IMR-90 (cell line): ENCODE data around the gene BCAT1. TPM values are rescaled to one million over a fixed set of nuclear protein-coding genes. Genes with fewer than 3 reads are reported as not detected.

Source experiments
- ATAC-seq: fragments of 200-7000 bp; cut with Tn5 transposase; 2 replicates; pipeline ENCODE4 v1.9.1; 2020; ENCODE audit warnings: low read depth, mild to moderate bottlenecking, moderate library complexity
- BruUV-seq: library from RNA; stranded (reverse); fragments of 400-500 nt; replicated peaks from 2 replicates; lab custom pipeline; 2021; lab: Mats Ljungman, UMichigan
- CTCF ChIA-PET: fragments of 300-600 bp; formaldehyde crosslinking; extraction: SDS; loops from one replicate; lab custom pipeline; 2021; ENCODE audit warnings: antibody characterized with exemption; lab: Yijun Ruan, JAX
- POLR2A ChIA-PET: fragments of 300-600 bp; sonication (Branson Sonifier 250); formaldehyde crosslinking; loops from one replicate; lab custom pipeline; 2022; ENCODE audit warnings: antibody characterized with exemption; ENCODE audit not compliant: unreplicated experiment; lab: Charles Lee
- DNase-seq: peaks from one replicate; pipeline ENCODE4 v3.0.0; 2013
- H2AFZ ChIP-seq: replicated peaks from 2 replicates; pipeline ENCODE3; 2013; ENCODE audit warnings: low read length, mild to moderate bottlenecking; ENCODE audit not compliant: poor library complexity
- H2AK5ac ChIP-seq: 2 replicates; pipeline ENCODE4 v1.6.1; 2013; ENCODE audit warnings: low read depth, low read length, inconsistent platforms
- H2AK9ac ChIP-seq: replicated peaks from 2 replicates; pipeline ENCODE3; 2013; ENCODE audit warnings: mild to moderate bottlenecking, low read depth, low read length, moderate library complexity; ENCODE audit not compliant: poor library complexity
- H2BK120ac ChIP-seq: 2 replicates; pipeline ENCODE4 v1.6.1; 2013; ENCODE audit warnings: low read depth, low read length, inconsistent platforms
- H2BK15ac ChIP-seq: 3 replicates; pipeline ENCODE4 v1.6.1; 2013; ENCODE audit warnings: low read depth, low read length, inconsistent platforms
- H2BK20ac ChIP-seq: 2 replicates; pipeline ENCODE4 v1.6.1; 2013; ENCODE audit warnings: low read depth, mild to moderate bottlenecking, inconsistent platforms, low read length, moderate library complexity
- H2BK5ac ChIP-seq: 2 replicates; pipeline ENCODE4 v1.6.1; 2013; ENCODE audit warnings: mild to moderate bottlenecking, low read depth, low read length, inconsistent platforms; ENCODE audit not compliant: poor library complexity, severe bottlenecking
- H3K14ac ChIP-seq: replicated peaks from 2 replicates; pipeline ENCODE4 v1.6.1; 2013; ENCODE audit warnings: low read depth, low read length, inconsistent platforms
- H3K18ac ChIP-seq: 2 replicates; pipeline ENCODE4 v1.6.1; 2013; ENCODE audit warnings: low read depth, low read length, control low read depth
- H3K23ac ChIP-seq: 2 replicates; pipeline ENCODE4 v1.6.1; 2013; ENCODE audit warnings: low read depth, low read length, inconsistent platforms
- H3K27ac ChIP-seq: 2 replicates; pipeline ENCODE4 v1.5.1; 2013; ENCODE audit warnings: mild to moderate bottlenecking, control low read depth, low read length; ENCODE audit not compliant: insufficient read depth
- H3K27me3 ChIP-seq: 2 replicates; pipeline ENCODE4 v1.6.1; 2013; ENCODE audit warnings: low read length; ENCODE audit not compliant: control insufficient read depth, insufficient read depth
- H3K36me3 ChIP-seq: 2 replicates; pipeline ENCODE4 v1.6.1; 2013; ENCODE audit warnings: low read length, mixed read lengths; ENCODE audit not compliant: control insufficient read depth, insufficient read depth
- H3K4ac ChIP-seq: 2 replicates; pipeline ENCODE4 v1.6.1; 2013; ENCODE audit warnings: low read depth, low read length, inconsistent platforms
- H3K4me1 ChIP-seq: 2 replicates; pipeline ENCODE4 v1.6.1; 2013; ENCODE audit warnings: low read length, mixed read lengths; ENCODE audit not compliant: control insufficient read depth, insufficient read depth
- H3K4me2 ChIP-seq: 2 replicates; pipeline ENCODE4 v1.6.1; 2013; ENCODE audit warnings: low read depth, mild to moderate bottlenecking, control low read depth, low read length, moderate library complexity
- H3K4me3 ChIP-seq: 2 replicates; pipeline ENCODE4 v1.5.1; 2013; ENCODE audit warnings: low read depth, mild to moderate bottlenecking, control low read depth, low read length, moderate library complexity; ENCODE audit not compliant: insufficient read depth
- H3K56ac ChIP-seq: 2 replicates; pipeline ENCODE4 v1.6.1; 2013; ENCODE audit warnings: low read length, inconsistent platforms; ENCODE audit not compliant: insufficient read depth; ENCODE audit errors: extremely low read depth
- H3K79me1 ChIP-seq, 2 experiments: 2 replicates each; pipeline ENCODE4 v1.6.1; 2013; ENCODE audit warnings: low read length in 2 of 2, inconsistent platforms in 1 of 2, low read depth in 1 of 2
- H3K9ac ChIP-seq: 2 replicates; pipeline ENCODE4 v1.6.1; 2013; ENCODE audit warnings: low read depth, low read length, control low read depth
- H3K9me1 ChIP-seq: 2 replicates; pipeline ENCODE4 v1.6.1; 2013; ENCODE audit warnings: low read length, inconsistent platforms; ENCODE audit not compliant: insufficient read depth
- H3K9me3 ChIP-seq: 2 replicates; pipeline ENCODE4 v1.6.1; 2013; ENCODE audit warnings: low read length; ENCODE audit not compliant: control insufficient read depth, insufficient read depth
- H4K20me1 ChIP-seq: 2 replicates; pipeline ENCODE4 v1.6.1; 2013; ENCODE audit warnings: low read length, inconsistent platforms; ENCODE audit not compliant: insufficient read depth
- H4K5ac ChIP-seq: 2 replicates; pipeline ENCODE4 v1.6.1; 2013; ENCODE audit warnings: mild to moderate bottlenecking, low read depth, low read length, control low read depth
- H4K8ac ChIP-seq, 2 experiments: 2 replicates each; pipeline ENCODE4 v1.6.1; 2013; ENCODE audit warnings: low read depth in 2 of 2, low read length in 2 of 2, control low read depth in 1 of 2, inconsistent platforms in 1 of 2
- H4K91ac ChIP-seq: 2 replicates; pipeline ENCODE4 v1.6.1; 2013; ENCODE audit warnings: low read depth, low read length, inconsistent platforms; ENCODE audit not compliant: insufficient read depth
- BHLHE40 ChIP-seq: fragments of 150-350 bp; IDR thresholded peaks from 2 replicates; pipeline ENCODE4 v1.6.1; 2016; ENCODE audit warnings: mild to moderate bottlenecking, low read depth, low read length
- CEBPB ChIP-seq: IDR thresholded peaks from 2 replicates; pipeline ENCODE4 v1.6.1; 2012; ENCODE audit warnings: low read depth, low read length, improper control_type of control experiment
- MAFK ChIP-seq: IDR thresholded peaks from 2 replicates; pipeline ENCODE4 v1.6.1; 2012; ENCODE audit warnings: low read depth, low read length, improper control_type of control experiment
- MAZ ChIP-seq: IDR thresholded peaks from 2 replicates; pipeline ENCODE4 v1.6.1; 2012; ENCODE audit warnings: low read depth, mild to moderate bottlenecking, low read length, improper control_type of control experiment, moderate library complexity, borderline replicate concordance
- MXI1 ChIP-seq: IDR thresholded peaks from 2 replicates; pipeline ENCODE4 v1.6.1; 2012; ENCODE audit warnings: low read depth, mild to moderate bottlenecking, low read length, moderate library complexity, borderline replicate concordance
- NFE2L2 ChIP-seq: fragments of 150-350 bp; IDR thresholded peaks from 2 replicates; pipeline ENCODE4 v1.6.1; 2016; ENCODE audit warnings: low read depth, mild to moderate bottlenecking, low read length
- RCOR1 ChIP-seq: IDR thresholded peaks from 2 replicates; pipeline ENCODE4 v1.6.1; 2012; ENCODE audit warnings: mild to moderate bottlenecking, low read length, improper control_type of control experiment; ENCODE audit not compliant: insufficient replicate concordance
- SMC3 ChIP-seq: fragments of 150-350 bp; IDR thresholded peaks from 2 replicates; pipeline ENCODE4 v1.6.1; 2016; ENCODE audit warnings: low read depth, mild to moderate bottlenecking, antibody characterized with exemption, low read length, moderate library complexity
- USF2 ChIP-seq: fragments of 150-350 bp; IDR thresholded peaks from 2 replicates; pipeline ENCODE4 v1.6.1; 2017; ENCODE audit warnings: mild to moderate bottlenecking, antibody characterized with exemption, low read length, low read depth
- WGBS, 2 experiments: methylation state at CpG; one replicate each; pipeline versions ENCODE4 v1.1.5 to v1.1.7; 2013; ENCODE audit warnings: missing lambda C conversion rate in 2 of 2; ENCODE audit not compliant: insufficient read length in 1 of 2; ENCODE audit errors: extremely low coverage in 2 of 2; 5-methylcytosine and 5-hydroxymethylcytosine counted together
- dilution Hi-C: fragments of 300-500 bp; cut with HindIII; formaldehyde crosslinking; loops from one replicate; pipeline ENCODE4 v1.14.3; 2018; ENCODE audit warnings: low sequenced_read_pairs; ENCODE audit not compliant: unreplicated experiment
- in situ Hi-C: fragments of 300-500 bp; cut with MboI; formaldehyde crosslinking; loops from 3 replicates; pipeline ENCODE4 v1.14.3; 2019; ENCODE audit warnings: low sequenced_read_pairs, inconsistent platforms, mixed read lengths
- intact Hi-C: fragments of 100-400 bp; cut with micrococcal nuclease; formaldehyde crosslinking; loops from 2 replicates; pipeline ENCODE4 v1.10.0; 2022
- polyA plus RNA-seq, 3 experiments: library from polyadenylated mRNA; depleted of rRNA; stranded (reverse); fragments of >200 nt; gene quantifications; 2 replicates each; pipeline ENCODE4 v1.2.3, GENCODE V29; 2012; ENCODE audit warnings: low replicate concordance in 1 of 3
- total RNA-seq: library from RNA; depleted of rRNA; stranded (reverse); fragments of >200 nt; gene quantifications from 2 replicates; pipeline ENCODE4 v1.2.3, GENCODE V29; 2012

BCAT1 gene
- total and polyA plus RNA-seq, 2 of the 4 experiments (the other 2 are of a cell fraction) = 30.4 to 683 TPM

GRCh38 chr12:24856541-24856940 is 92.4 kb downstream of the BCAT1 start:
- Histone ChIP-seq H2BK20ac (no peak overlapping the region), H4K5ac (no peak overlapping the region), H2AK9ac (no peak overlapping the region), H2BK120ac (no peak overlapping the region), H4K91ac (no peak overlapping the region), H3K4me2 (no peak overlapping the region), H3K27me3 (no peaks in the 10 kb centered on the region), H4K8ac (no peak overlapping the region), H2AFZ (no peak overlapping the region), H3K36me3 (peaks cover 7% of the 10 kb centered on the region), H3K4ac (no peak overlapping the region), H4K20me1 (peaks cover 29% of the 10 kb centered on the region; the same call in 1 of the 2 replicates), H2AK5ac (no peak overlapping the region), H3K18ac (no peak overlapping the region), H3K9ac (no peak overlapping the region), H3K23ac (no peak overlapping the region), H3K27ac (no peak overlapping the region), H3K56ac (no peak overlapping the region), H2BK5ac (no peak overlapping the region), H3K4me1 (peaks cover 9% of the 10 kb centered on the region; the same call in 1 of the 2 replicates), H3K4me3 (no peak overlapping the region), H3K14ac (no peak overlapping the region), H2BK15ac (no peak overlapping the region), H3K9me1 (no peaks in the 10 kb centered on the region; the same call in 1 of the 2 replicates), H3K9me3 (no peaks in the 10 kb centered on the region), H3K79me1 (peaks cover 39 to 45% of the 10 kb centered on the region in 2 experiments)
- dilution Hi-C loops (no loop called here), in situ Hi-C loops (no loop called here), intact Hi-C loops (no loop called here)
- DNase-seq (no peak), ATAC-seq (no peak)
- BruUV-seq = no TSS peak
- CTCF ChIA-PET = interaction anchor here (0.5 to 1.0 kb wide), 2 partner anchors 16 to 301 kb away, joined by 4 to 5 read pairs; no protein-coding TSS in a partner anchor
- TF ChIP-seq MXI1 = no peak
- no peak for TF ChIP-seq MAZ
- no peak for TF ChIP-seq USF2
- TF ChIP-seq BHLHE40 = no peak
- no peak for TF ChIP-seq CEBPB
- TF ChIP-seq SMC3 = no peak
- no peak for TF ChIP-seq NFE2L2
- no peak for TF ChIP-seq MAFK
- no peak for TF ChIP-seq RCOR1
- POLR2A ChIA-PET = interaction anchor here (0.5 kb wide), 1 partner anchor 1200 kb away, joined by 3 read pairs; no protein-coding TSS in a partner anchor
- WGBS, 2 experiments = 100% methylated on average over 2 of the region's 3 CpGs; no CpG with 5 or more reads in 1 of the 2 experiments
